NCI-H524 treated with DMSO at 0.1 percent for 48 hours (cell line): ENCODE data around the gene EHD4.

Experiments used
- DNase-seq: peaks from one replicate; lab custom pipeline; 2025; lab: John Stamatoyannopoulos, UW

The EHD4 gene

GRCh38 chr15:41860049-41860828 is 112.1 kb downstream of the EHD4 start:
- no peak for DNase-seq

GRCh38 chr15:41858756-41859155 is 113.6 kb downstream of the EHD4 start:
- no peak for DNase-seq

GRCh38 chr15:41857316-41857715 is 115.0 kb downstream of the EHD4 start:
- DNase-seq: no peak

- no peak for DNase-seq
Observed at GRCh38 chr15:41856716-41857115, 115.6 kb downstream of the EHD4 start.

- DNase-seq: no peak
Observed at GRCh38 chr15:41856262-41856661, 116.1 kb downstream of the EHD4 start.

- no peak for DNase-seq
Observed at GRCh38 chr15:41855261-41855961, 116.9 kb downstream of the EHD4 start.

GRCh38 chr15:41854443-41854842 is 117.9 kb downstream of the EHD4 start:
- no peak for DNase-seq

- no peak for DNase-seq
Observed at GRCh38 chr15:41853831-41854230, 118.5 kb downstream of the EHD4 start.

GRCh38 chr15:41852736-41853590 is 119.4 kb downstream of the EHD4 start:
- no peak for DNase-seq

GRCh38 chr15:41851755-41852370 is 120.5 kb downstream of the EHD4 start:
- no peak for DNase-seq

- no peak for DNase-seq
Observed at GRCh38 chr15:41851167-41851523, 121.2 kb downstream of the EHD4 start.

GRCh38 chr15:41850482-41851166 is 121.7 kb downstream of the EHD4 start:
- DNase-seq: no peak

GRCh38 chr15:41849861-41850260 is 122.5 kb downstream of the EHD4 start:
- no peak for DNase-seq

GRCh38 chr15:41849204-41849603 is 123.2 kb downstream of the EHD4 start:
- no peak for DNase-seq

GRCh38 chr15:41848631-41849030 is 123.7 kb downstream of the EHD4 start:
- DNase-seq: no peak

GRCh38 chr15:41847981-41848380 is 124.4 kb downstream of the EHD4 start:
- DNase-seq: peak; percentile 17

- no peak for DNase-seq
Observed at GRCh38 chr15:41847206-41847605, 125.2 kb downstream of the EHD4 start.
